Gastroesophageal sphincter (tissue), 3 donors: ENCODE data around the gene NCLN.

Experiments
- CTCF ChIP-seq, 4 experiments: fragments of 200-600 bp in 2 of 4; fragments of 450-650 bp in 2 of 4; sonication (generic) in 1 of 4; IDR thresholded peaks; one replicate each; pipeline ENCODE4 v1.5.1; 2017 to 2019; ENCODE audit warnings: antibody characterized with exemption in 4 of 4, mild to moderate bottlenecking in 2 of 4, moderate library complexity in 2 of 4
- POLR2A ChIP-seq, 2 donors: fragments of 450-650 bp; IDR thresholded peaks; one replicate each; pipeline ENCODE4 v1.6.1; 2017; ENCODE audit warnings: antibody characterized with exemption in 2 of 2, mild to moderate bottlenecking in 2 of 2, moderate library complexity in 1 of 2

- TF ChIP-seq POLR2A (IDR thresholded peaks at IDR 0.05) = no peak
- no peak for TF ChIP-seq CTCF (IDR thresholded peaks at IDR 0.05)
Observed at GRCh38 chr19:3152419-3152780, 33.3 kb upstream of the NCLN start.
